A549 (cell line): ENCODE data around the gene THRA.

Source experiments
- NR3C1 ChIP-seq: fragments of >200 bp; sonication (Bioruptor Twin); formaldehyde crosslinking; IDR thresholded peaks from 3 replicates; pipeline ENCODE4 v1.6.1; 2017
- TF ChIP-seq, protein P1 (sequence below): fragments of >200 bp; sonication (Bioruptor Twin); formaldehyde crosslinking; IDR thresholded peaks from 3 replicates; pipeline ENCODE4 v1.5.1; 2016

DNA sequence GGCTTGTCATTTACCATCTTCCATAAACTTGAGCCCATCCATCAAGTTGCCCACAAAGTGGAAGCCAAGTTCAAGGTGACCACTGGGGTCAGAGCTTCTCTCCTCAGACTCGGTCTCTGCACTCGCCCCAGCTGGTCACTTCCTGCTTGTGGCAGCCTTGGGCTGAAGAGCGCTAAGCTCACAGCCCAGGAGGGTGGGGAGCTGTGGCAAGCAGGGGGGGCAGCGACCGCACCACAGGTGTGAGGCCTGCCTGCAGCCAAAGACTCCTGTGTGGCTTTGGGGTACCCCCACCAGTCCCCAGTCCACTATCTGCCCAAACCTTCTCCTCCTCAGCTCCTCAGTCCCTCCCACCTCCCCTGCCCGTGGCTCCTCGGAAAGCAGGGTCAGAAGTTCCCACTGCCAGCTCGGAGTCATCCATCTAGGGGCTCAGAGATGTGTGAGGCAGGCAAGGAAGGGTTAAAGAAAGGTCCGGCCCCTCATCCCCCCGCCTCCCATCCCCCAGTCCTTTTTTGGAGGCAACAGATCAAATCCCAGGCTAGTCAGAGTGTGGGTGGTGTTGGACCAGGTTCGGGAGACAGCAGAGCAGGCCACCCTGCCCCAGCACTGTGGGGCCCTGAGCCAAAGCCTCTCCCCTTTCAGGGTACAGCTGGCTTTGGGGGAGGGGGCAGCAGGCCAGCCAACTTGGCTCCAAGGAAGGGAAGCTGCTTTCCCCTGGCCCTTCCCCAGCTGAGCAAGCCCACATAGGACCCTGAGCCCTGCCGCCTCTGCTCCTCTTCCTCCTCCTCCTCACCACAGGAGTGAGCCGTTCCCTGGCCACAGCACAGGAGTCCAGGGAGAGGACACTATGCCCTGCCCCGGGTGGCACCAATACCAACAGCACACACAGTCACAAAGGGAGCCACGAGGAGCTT lies 44.3 kb upstream of the THRA start:
- TF ChIP-seq, protein P1, sequence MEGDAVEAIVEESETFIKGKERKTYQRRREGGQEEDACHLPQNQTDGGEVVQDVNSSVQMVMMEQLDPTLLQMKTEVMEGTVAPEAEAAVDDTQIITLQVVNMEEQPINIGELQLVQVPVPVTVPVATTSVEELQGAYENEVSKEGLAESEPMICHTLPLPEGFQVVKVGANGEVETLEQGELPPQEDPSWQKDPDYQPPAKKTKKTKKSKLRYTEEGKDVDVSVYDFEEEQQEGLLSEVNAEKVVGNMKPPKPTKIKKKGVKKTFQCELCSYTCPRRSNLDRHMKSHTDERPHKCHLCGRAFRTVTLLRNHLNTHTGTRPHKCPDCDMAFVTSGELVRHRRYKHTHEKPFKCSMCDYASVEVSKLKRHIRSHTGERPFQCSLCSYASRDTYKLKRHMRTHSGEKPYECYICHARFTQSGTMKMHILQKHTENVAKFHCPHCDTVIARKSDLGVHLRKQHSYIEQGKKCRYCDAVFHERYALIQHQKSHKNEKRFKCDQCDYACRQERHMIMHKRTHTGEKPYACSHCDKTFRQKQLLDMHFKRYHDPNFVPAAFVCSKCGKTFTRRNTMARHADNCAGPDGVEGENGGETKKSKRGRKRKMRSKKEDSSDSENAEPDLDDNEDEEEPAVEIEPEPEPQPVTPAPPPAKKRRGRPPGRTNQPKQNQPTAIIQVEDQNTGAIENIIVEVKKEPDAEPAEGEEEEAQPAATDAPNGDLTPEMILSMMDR, result no peak
- TF ChIP-seq NR3C1, result no peak
